Panc1 (cell line): ENCODE data around the gene SYF2.

ENCODE experiments used
- POLR2AphosphoS5 ChIP-seq: IDR thresholded peaks from 2 replicates; pipeline ENCODE4 v1.6.1; 2012; ENCODE audit warnings: mild to moderate bottlenecking, low read depth, low read length, moderate library complexity
- TF ChIP-seq, protein P1 (sequence below): fragments of 450-650 bp; IDR thresholded peaks from 2 replicates; pipeline ENCODE4 v1.5.1; 2017; ENCODE audit warnings: mild to moderate bottlenecking
- TF ChIP-seq, protein P2 (sequence below), 2 experiments: IDR thresholded peaks; 2 replicates each; pipeline ENCODE4 v1.6.1; 2011 to 2012; ENCODE audit warnings: low read depth in 2 of 2, control low read depth in 1 of 2, low read length in 1 of 2, mild to moderate bottlenecking in 1 of 2, moderate library complexity in 1 of 2; ENCODE audit not compliant: insufficient read depth in 1 of 2

DNA sequence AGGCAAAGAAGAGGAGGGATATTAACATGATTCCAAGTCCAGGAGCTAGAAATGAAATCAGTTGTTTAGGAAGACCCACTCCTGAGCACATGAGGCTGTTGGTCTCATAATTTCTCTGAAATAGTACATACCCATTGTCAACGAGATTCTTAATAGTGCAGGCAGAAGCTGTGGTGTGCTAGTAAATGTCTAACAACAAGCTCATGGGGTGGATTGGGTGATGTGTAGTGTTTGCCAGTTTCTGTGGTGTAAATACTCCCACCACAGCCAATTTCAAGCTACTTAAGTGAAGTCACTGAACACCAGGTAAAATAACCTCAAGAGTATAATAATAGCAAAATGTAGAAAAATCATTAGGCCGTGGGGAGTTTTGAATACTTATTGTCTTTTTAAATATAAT, 42.0 kb downstream of the SYF2 start:
- TF ChIP-seq, protein P1, sequence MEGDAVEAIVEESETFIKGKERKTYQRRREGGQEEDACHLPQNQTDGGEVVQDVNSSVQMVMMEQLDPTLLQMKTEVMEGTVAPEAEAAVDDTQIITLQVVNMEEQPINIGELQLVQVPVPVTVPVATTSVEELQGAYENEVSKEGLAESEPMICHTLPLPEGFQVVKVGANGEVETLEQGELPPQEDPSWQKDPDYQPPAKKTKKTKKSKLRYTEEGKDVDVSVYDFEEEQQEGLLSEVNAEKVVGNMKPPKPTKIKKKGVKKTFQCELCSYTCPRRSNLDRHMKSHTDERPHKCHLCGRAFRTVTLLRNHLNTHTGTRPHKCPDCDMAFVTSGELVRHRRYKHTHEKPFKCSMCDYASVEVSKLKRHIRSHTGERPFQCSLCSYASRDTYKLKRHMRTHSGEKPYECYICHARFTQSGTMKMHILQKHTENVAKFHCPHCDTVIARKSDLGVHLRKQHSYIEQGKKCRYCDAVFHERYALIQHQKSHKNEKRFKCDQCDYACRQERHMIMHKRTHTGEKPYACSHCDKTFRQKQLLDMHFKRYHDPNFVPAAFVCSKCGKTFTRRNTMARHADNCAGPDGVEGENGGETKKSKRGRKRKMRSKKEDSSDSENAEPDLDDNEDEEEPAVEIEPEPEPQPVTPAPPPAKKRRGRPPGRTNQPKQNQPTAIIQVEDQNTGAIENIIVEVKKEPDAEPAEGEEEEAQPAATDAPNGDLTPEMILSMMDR: no peak
- TF ChIP-seq, protein P2, sequence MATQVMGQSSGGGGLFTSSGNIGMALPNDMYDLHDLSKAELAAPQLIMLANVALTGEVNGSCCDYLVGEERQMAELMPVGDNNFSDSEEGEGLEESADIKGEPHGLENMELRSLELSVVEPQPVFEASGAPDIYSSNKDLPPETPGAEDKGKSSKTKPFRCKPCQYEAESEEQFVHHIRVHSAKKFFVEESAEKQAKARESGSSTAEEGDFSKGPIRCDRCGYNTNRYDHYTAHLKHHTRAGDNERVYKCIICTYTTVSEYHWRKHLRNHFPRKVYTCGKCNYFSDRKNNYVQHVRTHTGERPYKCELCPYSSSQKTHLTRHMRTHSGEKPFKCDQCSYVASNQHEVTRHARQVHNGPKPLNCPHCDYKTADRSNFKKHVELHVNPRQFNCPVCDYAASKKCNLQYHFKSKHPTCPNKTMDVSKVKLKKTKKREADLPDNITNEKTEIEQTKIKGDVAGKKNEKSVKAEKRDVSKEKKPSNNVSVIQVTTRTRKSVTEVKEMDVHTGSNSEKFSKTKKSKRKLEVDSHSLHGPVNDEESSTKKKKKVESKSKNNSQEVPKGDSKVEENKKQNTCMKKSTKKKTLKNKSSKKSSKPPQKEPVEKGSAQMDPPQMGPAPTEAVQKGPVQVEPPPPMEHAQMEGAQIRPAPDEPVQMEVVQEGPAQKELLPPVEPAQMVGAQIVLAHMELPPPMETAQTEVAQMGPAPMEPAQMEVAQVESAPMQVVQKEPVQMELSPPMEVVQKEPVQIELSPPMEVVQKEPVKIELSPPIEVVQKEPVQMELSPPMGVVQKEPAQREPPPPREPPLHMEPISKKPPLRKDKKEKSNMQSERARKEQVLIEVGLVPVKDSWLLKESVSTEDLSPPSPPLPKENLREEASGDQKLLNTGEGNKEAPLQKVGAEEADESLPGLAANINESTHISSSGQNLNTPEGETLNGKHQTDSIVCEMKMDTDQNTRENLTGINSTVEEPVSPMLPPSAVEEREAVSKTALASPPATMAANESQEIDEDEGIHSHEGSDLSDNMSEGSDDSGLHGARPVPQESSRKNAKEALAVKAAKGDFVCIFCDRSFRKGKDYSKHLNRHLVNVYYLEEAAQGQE (IDR thresholded peaks at IDR 0.05; ENCODE audit: insufficient read depth in 1 of 2, low read depth in 2 of 2, low read length in 1 of 2): no peak
- no peak for TF ChIP-seq POLR2AphosphoS5
